ENCODE data around the gene ADPRH.

ADPRH gene

GRCh38 chr3:119631516-119631915 is 52.2 kb downstream of the ADPRH start:
- DNase-seq = no peak

GRCh38 chr3:119632216-119632615 is 52.9 kb downstream of the ADPRH start:
- no peak for DNase-seq

- no peak for DNase-seq
Measured at GRCh38 chr3:119632829-119633228, 53.5 kb downstream of the ADPRH start.

GRCh38 chr3:119635719-119636118 is 56.4 kb downstream of the ADPRH start:
- DNase-seq = no peak

GRCh38 chr3:119636249-119636648 is 57.0 kb downstream of the ADPRH start:
- no peak for DNase-seq

- no peak for DNase-seq
Measured at GRCh38 chr3:119636891-119637611, 57.8 kb downstream of the ADPRH start.

- no peak for DNase-seq
Measured at GRCh38 chr3:119637679-119638477, 58.6 kb downstream of the ADPRH start.
